ENCODE results near the gene EIF3I. TPM values are rescaled to one million over a fixed set of nuclear protein-coding genes. Genes with fewer than 3 reads are reported as not detected.

Gene EIF3I
- total and polyA plus RNA-seq, 2 of the 13 experiments (the other 11 are each of a cell fraction or from before 2014, with no cell fraction given): 210 to 223 TPM

DNA sequence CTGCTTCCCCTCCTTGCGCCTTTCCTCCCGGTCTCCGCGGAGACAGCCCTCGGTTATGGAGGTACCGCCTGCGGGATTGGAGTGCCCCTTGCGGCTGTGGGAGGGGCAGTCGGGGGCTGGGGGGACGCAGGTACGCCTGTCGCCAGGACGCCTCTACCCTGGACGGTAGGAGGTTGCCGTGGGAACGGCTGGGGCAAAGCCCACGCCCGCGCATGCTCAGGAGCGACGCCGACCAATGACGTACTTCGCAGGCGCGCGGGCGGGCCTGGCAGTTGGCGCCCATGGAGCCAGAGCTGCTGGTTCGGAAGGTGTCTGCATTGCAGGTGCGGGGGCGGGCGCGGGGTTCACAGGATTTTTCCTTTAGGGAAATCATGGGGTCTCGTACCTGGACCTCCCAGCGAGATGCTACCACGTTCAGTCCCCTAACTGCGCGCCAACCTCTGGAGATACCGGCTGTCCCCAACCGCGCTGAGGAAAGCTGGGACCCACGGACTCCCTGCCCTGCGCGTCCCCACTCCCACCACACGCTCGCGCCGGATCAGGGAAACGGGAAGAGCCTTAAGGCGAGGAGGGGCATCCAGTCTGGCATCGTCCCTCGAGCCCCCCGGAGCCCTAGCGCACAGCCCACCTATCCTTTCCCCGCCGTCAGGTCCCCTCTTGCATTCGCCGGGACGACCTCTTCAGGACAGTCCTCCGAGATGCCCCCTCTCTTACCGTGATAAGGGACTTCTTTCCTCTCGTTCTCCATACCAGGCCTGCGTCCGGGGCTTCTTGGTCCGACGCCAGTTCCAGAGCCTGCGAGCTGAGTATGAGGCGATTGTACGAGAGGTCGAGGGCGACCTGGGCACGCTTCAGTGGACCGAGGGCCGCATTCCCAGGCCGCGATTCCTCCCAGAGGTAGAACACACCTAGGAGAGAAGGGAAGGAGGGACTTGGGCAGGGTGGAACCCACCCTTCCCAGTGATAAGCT is 16.5 kb upstream of the EIF3I start, which contains the start of gene IQCC (continued):
- TF ChIP-seq, protein P1, sequence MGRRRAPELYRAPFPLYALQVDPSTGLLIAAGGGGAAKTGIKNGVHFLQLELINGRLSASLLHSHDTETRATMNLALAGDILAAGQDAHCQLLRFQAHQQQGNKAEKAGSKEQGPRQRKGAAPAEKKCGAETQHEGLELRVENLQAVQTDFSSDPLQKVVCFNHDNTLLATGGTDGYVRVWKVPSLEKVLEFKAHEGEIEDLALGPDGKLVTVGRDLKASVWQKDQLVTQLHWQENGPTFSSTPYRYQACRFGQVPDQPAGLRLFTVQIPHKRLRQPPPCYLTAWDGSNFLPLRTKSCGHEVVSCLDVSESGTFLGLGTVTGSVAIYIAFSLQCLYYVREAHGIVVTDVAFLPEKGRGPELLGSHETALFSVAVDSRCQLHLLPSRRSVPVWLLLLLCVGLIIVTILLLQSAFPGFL (CRISPR knock-in tag; IDR thresholded peaks at IDR 0.05): no peak
- TF ChIP-seq SP140L (CRISPR knock-in tag; IDR thresholded peaks at IDR 0.05; ENCODE audit: borderline replicate concordance) (no peak), KAT8 (CRISPR knock-in tag; IDR thresholded peaks at IDR 0.05) (peak; percentile 83), GPN1 (CRISPR knock-in tag; IDR thresholded peaks at IDR 0.05; ENCODE audit: borderline replicate concordance) (no peak), NR1H2 (CRISPR knock-in tag; IDR thresholded peaks at IDR 0.05; ENCODE audit: borderline replicate concordance, low read depth) (no peak), MYNN (CRISPR knock-in tag; IDR thresholded peaks at IDR 0.05; ENCODE audit: low read depth) (0 out of 2 replicates have a peak, but pooled peaks have one; percentile 37), IRX3 (CRISPR knock-in tag; IDR thresholded peaks at IDR 0.05; ENCODE audit: borderline replicate concordance, low read depth) (no peak), FOXP4 (CRISPR knock-in tag; IDR thresholded peaks at IDR 0.05) (peak; percentile 25; the same call in 1 of the 2 replicates), PITX1 (CRISPR knock-in tag; IDR thresholded peaks at IDR 0.05) (no peak), SMARCC2 (IDR thresholded peaks at IDR 0.05) (no peak)
- TF ChIP-seq, protein P2, sequence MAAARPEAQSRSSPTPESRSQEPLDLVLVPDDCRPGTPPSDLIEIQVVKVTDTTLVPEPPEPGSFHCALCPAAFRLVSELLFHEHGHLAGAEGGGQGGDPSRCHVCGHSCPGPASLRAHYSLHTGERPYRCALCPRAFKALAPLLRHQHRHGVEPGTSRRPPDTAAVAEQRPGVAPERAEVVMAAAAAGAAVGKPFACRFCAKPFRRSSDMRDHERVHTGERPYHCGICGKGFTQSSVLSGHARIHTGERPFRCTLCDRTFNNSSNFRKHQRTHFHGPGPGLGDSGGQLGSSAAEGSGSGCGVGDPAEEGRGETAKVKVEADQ (CRISPR knock-in tag; IDR thresholded peaks at IDR 0.05; ENCODE audit: borderline replicate concordance): peak; percentile 40; the same call in 1 of the 2 replicates
- TF ChIP-seq, protein P3, sequence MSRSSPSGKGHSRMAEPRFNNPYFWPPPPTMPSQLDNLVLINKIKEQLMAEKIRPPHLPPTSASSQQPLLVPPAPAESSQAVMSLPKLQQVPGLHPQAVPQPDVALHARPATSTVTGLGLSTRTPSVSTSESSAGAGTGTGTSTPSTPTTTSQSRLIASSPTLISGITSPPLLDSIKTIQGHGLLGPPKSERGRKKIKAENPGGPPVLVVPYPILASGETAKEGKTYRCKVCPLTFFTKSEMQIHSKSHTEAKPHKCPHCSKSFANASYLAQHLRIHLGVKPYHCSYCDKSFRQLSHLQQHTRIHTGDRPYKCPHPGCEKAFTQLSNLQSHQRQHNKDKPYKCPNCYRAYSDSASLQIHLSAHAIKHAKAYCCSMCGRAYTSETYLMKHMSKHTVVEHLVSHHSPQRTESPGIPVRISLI (CRISPR knock-in tag; IDR thresholded peaks at IDR 0.05; ENCODE audit: borderline replicate concordance): no peak
- TF ChIP-seq, protein P4, sequence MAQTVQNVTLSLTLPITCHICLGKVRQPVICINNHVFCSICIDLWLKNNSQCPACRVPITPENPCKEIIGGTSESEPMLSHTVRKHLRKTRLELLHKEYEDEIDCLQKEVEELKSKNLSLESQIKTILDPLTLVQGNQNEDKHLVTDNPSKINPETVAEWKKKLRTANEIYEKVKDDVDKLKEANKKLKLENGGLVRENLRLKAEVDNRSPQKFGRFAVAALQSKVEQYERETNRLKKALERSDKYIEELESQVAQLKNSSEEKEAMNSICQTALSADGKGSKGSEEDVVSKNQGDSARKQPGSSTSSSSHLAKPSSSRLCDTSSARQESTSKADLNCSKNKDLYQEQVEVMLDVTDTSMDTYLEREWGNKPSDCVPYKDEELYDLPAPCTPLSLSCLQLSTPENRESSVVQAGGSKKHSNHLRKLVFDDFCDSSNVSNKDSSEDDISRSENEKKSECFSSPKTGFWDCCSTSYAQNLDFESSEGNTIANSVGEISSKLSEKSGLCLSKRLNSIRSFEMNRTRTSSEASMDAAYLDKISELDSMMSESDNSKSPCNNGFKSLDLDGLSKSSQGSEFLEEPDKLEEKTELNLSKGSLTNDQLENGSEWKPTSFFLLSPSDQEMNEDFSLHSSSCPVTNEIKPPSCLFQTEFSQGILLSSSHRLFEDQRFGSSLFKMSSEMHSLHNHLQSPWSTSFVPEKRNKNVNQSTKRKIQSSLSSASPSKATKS (CRISPR knock-in tag; IDR thresholded peaks at IDR 0.05): no peak
- TF ChIP-seq, protein P5, sequence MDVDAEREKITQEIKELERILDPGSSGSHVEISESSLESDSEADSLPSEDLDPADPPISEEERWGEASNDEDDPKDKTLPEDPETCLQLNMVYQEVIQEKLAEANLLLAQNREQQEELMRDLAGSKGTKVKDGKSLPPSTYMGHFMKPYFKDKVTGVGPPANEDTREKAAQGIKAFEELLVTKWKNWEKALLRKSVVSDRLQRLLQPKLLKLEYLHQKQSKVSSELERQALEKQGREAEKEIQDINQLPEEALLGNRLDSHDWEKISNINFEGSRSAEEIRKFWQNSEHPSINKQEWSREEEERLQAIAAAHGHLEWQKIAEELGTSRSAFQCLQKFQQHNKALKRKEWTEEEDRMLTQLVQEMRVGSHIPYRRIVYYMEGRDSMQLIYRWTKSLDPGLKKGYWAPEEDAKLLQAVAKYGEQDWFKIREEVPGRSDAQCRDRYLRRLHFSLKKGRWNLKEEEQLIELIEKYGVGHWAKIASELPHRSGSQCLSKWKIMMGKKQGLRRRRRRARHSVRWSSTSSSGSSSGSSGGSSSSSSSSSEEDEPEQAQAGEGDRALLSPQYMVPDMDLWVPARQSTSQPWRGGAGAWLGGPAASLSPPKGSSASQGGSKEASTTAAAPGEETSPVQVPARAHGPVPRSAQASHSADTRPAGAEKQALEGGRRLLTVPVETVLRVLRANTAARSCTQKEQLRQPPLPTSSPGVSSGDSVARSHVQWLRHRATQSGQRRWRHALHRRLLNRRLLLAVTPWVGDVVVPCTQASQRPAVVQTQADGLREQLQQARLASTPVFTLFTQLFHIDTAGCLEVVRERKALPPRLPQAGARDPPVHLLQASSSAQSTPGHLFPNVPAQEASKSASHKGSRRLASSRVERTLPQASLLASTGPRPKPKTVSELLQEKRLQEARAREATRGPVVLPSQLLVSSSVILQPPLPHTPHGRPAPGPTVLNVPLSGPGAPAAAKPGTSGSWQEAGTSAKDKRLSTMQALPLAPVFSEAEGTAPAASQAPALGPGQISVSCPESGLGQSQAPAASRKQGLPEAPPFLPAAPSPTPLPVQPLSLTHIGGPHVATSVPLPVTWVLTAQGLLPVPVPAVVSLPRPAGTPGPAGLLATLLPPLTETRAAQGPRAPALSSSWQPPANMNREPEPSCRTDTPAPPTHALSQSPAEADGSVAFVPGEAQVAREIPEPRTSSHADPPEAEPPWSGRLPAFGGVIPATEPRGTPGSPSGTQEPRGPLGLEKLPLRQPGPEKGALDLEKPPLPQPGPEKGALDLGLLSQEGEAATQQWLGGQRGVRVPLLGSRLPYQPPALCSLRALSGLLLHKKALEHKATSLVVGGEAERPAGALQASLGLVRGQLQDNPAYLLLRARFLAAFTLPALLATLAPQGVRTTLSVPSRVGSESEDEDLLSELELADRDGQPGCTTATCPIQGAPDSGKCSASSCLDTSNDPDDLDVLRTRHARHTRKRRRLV (CRISPR knock-in tag; IDR thresholded peaks at IDR 0.05): no peak

All from HepG2 (cell line).